Measurements from ENCODE around the gene ORM2.
A peak's percentile ranks its signal among the peaks of the same experiment; 100 is the strongest.

The ORM2 gene

DNA sequence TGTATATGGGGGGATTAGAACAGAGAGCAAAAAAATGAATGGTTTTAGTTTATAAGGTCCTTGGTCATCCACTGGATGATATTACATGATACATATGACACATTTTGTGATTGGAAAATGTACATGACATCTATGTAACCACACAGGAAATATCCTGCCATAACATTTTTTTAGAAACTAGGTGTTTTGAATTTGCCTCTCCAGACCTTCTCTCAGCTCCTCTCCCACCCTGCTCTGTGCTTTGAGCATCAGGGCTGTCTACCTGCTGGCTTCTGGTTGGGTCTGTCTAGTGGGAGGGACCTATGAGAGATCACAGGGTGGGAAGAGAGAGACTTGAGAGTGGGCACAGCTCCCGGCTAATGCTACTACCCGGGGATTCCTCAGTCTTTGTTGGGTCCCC is 33.8 kb downstream of the ORM2 start:
- DNase-seq (ENCODE audit: low read depth): no peak
- no peak overlapping the region for H3K4me3 ChIP-seq (ENCODE audit: low read depth, low read length)
- in situ Hi-C loops (cut with HindIII; ENCODE audit: low sequenced_read_pairs): no loop called here
- TF ChIP-seq, protein P1, sequence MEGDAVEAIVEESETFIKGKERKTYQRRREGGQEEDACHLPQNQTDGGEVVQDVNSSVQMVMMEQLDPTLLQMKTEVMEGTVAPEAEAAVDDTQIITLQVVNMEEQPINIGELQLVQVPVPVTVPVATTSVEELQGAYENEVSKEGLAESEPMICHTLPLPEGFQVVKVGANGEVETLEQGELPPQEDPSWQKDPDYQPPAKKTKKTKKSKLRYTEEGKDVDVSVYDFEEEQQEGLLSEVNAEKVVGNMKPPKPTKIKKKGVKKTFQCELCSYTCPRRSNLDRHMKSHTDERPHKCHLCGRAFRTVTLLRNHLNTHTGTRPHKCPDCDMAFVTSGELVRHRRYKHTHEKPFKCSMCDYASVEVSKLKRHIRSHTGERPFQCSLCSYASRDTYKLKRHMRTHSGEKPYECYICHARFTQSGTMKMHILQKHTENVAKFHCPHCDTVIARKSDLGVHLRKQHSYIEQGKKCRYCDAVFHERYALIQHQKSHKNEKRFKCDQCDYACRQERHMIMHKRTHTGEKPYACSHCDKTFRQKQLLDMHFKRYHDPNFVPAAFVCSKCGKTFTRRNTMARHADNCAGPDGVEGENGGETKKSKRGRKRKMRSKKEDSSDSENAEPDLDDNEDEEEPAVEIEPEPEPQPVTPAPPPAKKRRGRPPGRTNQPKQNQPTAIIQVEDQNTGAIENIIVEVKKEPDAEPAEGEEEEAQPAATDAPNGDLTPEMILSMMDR (IDR thresholded peaks at IDR 0.05; ENCODE audit: low read depth, low read length, missing control alignments): no peak

DNA sequence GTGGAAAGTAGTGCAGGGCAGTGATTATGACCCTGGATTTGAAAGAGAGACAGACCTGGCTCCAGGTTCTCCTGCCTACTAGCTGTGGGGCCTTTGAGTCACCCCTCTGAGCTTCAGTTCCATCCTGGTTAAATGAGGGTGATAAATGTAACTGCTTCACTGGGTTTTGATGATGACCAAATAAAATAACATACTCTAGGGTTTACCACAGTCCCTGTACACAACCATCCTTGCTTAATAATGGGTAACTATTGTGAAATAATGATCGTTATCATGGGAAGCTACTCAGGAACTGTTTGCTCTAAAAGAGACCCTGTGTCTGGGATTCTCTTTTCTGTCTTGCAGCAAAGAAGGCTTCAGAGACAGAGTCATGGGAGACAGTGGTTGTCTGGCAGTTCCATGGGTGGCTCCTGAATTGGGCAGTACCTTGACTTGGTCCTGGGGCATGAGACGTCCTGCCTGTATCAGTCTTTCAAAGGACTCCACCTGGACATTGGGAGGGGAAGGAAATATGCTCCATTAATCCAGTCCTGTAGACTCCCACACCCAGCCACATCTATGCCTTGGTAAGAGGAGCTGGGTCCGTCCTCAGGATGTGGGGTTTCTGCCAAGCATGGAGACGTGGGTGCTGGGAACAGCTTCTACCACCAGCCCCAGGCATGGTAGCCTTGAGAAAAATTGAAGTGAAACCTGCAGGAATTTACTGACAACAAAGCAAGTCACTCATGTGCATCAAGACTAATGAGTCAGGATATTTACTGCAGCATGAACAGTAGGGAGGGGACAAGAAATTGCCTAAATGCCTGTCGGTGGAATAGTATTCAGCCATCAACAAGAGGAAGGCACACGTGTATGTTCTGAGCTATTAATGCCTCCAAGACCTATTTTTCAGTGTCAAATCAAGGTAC is 34.7 kb downstream of the ORM2 start:
- TF ChIP-seq, protein P1 (IDR thresholded peaks at IDR 0.05; ENCODE audit: low read depth, low read length, missing control alignments): no peak
- no peak overlapping the region for H3K4me3 ChIP-seq (ENCODE audit: low read depth, low read length)
- in situ Hi-C loops (cut with HindIII; ENCODE audit: low sequenced_read_pairs): no loop called here
- peak; percentile 71 for DNase-seq (ENCODE audit: low read depth)

DNA sequence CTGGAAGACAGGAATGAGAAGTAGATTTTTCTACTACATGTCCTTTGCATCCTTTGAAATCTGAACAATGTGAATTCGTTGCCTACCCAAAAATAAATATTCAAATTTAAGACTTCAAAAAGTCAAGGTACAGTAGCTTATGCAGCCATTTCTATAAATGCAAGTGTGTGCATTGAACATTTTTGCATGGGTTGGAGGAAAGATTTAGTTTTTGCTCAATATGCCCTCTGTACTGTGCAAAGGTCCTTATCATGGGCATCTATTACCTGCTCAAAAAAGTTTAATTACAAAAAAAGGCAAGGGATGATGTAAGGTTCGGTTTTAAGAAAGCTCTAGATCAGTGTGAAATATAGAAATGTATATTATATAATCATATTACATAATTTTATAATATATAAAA is 35.5 kb downstream of the ORM2 start:
- TF ChIP-seq, protein P1 (IDR thresholded peaks at IDR 0.05; ENCODE audit: low read depth, low read length, missing control alignments): no peak
- in situ Hi-C loops (cut with HindIII; ENCODE audit: low sequenced_read_pairs): no loop called here
- no peak for DNase-seq (ENCODE audit: low read depth)
- no peak overlapping the region for H3K4me3 ChIP-seq (ENCODE audit: low read depth, low read length)

DNA sequence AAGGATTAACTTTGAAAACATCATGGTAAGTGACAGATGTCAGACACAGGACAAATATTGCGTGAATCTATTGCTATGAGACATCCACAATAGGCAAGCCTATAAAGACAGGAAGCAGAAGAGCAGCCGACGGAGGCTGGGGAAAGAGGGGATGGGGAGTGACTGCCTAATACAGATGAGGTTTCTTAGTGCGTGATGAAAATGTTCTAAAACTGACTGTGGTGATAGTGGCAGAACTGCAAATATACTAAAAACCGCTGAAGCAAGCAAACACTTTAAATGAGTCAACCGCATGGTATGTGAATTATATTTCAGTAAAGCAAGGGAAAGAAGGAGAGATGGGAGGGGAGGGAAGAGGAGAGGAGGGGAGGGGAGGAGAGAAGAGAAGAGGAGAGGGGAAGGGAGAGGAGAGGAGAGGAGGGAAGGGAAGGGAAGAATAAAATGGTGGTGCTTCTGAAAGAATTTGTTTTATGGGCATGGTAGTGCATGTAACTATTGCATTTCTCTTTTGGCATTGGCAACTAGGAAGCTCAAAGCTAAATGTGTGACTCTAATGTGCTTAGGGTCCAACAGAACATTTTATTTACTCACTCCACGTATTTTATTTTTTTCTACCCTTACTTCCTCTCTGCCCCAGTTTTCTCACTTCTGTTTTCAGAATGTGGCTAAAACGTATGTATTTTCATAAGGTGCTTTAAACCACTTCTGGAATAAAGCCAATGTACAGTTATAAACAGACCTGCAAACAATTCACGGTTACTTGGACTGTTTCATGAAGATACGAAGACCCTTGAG is 36.9 kb downstream of the ORM2 start:
- in situ Hi-C loops (cut with HindIII; ENCODE audit: low sequenced_read_pairs): no loop called here
- peak; percentile 80 for DNase-seq (ENCODE audit: low read depth)
- no peak overlapping the region for H3K4me3 ChIP-seq (ENCODE audit: low read depth, low read length)
- TF ChIP-seq, protein P1 (IDR thresholded peaks at IDR 0.05; ENCODE audit: low read depth, low read length, missing control alignments): no peak

DNA sequence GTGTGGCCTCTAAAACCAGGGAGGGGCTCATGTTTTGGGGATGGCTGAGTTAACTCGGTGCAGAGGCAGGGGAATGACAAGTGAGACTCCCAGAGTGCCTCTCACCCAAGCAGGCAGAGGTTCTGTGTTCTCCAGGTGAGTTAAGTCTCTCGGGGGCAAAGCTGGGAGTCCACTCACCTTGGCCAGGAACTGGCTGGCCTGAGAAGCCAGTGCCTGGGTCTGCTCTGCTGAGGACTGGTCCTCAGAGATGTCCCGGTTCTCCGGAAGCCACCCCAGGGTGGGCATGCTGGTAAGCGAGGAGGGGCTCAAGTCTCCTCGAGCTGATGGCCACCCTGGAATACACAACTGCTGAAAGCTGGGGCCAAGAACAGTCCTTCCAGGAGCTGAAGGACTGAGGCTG is 37.7 kb downstream of the ORM2 start:
- TF ChIP-seq, protein P1 (IDR thresholded peaks at IDR 0.05; ENCODE audit: low read depth, low read length, missing control alignments): no peak
- in situ Hi-C loops (cut with HindIII; ENCODE audit: low sequenced_read_pairs): no loop called here
- no peak for DNase-seq (ENCODE audit: low read depth)
- no peak overlapping the region for H3K4me3 ChIP-seq (ENCODE audit: low read depth, low read length)

DNA sequence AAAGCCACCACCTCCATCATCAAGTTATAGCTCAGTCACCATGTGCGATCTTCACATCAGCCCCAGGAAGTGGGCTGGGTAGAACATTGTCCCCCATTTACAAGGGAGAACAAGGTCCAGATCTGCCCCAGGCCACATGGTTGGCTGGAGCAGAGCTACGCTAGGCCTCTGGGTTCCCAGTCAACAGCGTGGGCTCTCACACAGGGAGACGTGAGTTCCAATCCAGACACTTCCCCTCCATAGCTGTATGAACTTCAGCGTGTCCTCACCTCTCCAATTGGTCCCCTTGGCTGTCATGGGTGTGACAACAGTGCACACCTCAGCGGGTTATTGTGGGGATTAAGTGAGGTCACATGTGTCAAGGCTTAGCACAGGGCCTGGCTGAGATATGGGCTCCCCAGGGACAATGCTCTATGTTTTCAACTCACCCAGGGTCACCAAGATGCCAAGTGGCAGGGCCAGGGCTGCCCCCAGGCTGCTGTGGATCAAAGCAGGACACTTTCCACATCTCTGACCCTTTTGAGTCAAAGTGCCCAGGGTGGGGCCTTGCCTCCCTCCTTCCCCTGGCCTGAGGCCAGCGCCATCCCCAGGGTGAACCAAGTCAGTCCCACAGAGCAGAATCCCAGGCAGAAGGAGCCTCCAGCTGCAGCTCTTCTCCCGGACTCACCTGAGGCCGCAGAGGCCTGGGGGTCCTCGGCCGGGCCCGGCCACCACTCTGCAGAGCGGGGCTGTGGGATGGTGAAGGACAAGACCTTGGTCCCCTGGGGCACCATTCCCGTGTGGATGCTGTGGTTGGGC is 38.3 kb downstream of the ORM2 start:
- H3K4me3 ChIP-seq (ENCODE audit: low read depth, low read length): no peak overlapping the region
- in situ Hi-C loops (cut with HindIII; ENCODE audit: low sequenced_read_pairs): no loop called here
- DNase-seq (ENCODE audit: low read depth): no peak
- TF ChIP-seq, protein P1 (IDR thresholded peaks at IDR 0.05; ENCODE audit: low read depth, low read length, missing control alignments): no peak
